Endometrial microvascular endothelial cells (primary cell): Measurements from ENCODE around the gene RUVBL2. TPM values are rescaled to one million over a fixed set of nuclear protein-coding genes. Genes with fewer than 3 reads are reported as not detected.
"Not testable (repeated sequence)": the region's sequence is repeated elsewhere in the genome, so short reads cannot be mapped to it uniquely, and the experiment has no call there.

Source experiments
- in situ Hi-C: cut with HindIII; loops from 2 replicates; pipeline ENCODE4 v1.10.0; 2017; ENCODE audit warnings: low sequenced_read_pairs, low pct_unique_long_range_greater_than_20kb; ENCODE audit errors: inconsistent ontology term
- total RNA-seq: library from RNA; depleted of rRNA; stranded (reverse); fragments of >200 nt; gene quantifications from one replicate; pipeline ENCODE4 v1.2.3, GENCODE V29; 2015; ENCODE audit errors: inconsistent ontology term

The RUVBL2 gene
- total RNA-seq, 1 donor from 2014 or later, result 267 TPM

- in situ Hi-C loops, result no loop called here
Measured at GRCh38 chr19:49011194-49011593, 17.5 kb downstream of the RUVBL2 start.

- in situ Hi-C loops, result no loop called here
Measured at GRCh38 chr19:49014123-49014869, 20.6 kb downstream of the RUVBL2 start.

DNA sequence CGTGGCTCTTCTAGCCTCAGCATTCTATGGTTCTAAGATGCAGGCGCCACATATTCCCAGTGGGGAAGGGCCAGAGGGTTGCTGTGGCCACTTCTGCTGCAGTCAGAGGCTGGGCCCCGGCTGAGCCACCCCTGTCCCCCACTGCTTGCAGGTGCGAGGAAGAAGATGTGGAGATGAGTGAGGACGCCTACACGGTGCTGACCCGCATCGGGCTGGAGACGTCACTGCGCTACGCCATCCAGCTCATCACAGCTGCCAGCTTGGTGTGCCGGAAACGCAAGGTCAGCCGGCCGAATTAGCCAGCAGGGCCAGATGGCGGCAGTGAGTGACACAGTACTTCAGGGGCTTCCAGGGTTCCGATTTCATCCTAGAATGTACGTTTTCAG, 21.2 kb downstream of the RUVBL2 start:
- in situ Hi-C loops, result no loop called here

DNA sequence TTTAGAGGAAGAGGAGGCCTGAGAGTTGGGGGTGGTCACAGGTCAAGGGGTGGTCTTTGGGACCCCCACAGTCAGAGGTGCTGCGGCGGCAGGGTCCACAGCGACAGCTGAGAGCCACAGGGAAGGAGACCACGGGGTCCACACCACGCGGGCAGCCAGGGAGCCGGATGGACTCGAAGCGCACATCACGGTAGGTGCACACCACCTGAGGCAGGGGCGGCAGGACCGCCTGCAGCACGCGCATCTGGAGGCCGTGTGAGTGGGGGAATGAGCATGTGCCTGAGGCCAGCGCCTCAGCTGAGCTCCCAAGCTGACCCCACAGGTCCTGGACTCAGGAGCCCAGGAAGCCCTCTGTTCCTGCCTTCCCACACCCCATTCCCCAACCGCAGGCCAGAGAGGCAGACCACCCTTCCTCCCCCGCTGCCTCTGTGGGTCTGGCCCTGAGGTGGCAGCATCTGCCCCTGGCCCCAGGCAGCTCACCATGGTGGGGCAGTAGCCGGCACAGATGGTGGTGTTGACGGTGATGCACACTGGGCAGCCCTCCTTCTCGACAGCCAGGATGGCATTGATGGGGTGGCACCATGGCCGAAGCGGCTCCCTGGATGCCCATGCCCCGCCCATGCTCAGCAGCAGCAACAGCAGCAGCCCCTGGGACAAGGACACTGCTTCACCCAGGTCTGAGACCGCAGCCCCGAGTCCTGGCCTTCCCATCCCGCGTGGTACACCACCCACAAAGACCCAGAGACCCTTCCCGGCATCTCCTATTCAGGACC, 22.6 kb downstream of the RUVBL2 start:
- in situ Hi-C loops, result no loop called here

DNA sequence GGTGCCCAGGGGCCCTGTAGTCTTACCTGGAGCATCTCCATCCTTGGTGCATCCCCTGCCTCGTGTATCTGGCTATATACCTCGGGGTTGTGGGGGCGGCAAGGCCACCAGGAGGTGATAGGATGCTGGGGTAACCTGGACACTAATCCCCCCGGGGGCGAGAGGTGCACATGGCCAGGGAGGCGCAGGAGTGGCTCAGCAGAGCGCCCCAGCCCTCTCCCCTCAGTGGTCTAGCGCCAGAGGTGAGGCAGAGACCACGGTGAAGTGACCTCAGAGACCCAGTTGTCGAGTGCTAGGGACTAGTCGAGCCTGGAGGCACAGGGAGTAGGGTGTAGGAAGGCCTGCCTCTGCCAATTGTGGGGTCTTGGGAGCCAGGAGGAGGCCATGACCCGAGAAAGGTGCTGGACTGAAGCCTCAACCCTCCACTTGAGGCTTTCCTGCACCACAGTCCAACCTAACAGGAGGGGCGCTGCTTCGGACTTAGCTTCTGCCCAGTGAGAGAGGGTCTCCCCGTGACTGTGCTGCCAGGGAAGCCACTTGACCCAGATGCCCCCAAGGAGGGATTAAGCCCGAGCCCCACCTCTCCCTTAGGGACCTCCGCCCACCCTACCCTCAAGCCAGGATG, 23.5 kb downstream of the RUVBL2 start, which contains the start of gene LHB:
TSS of gene LHB (minus strand) at position 51 of the 625 bp plus-strand sequence. CDS start at position 41, 10 bp downstream.
- in situ Hi-C loops, result no loop called here

DNA sequence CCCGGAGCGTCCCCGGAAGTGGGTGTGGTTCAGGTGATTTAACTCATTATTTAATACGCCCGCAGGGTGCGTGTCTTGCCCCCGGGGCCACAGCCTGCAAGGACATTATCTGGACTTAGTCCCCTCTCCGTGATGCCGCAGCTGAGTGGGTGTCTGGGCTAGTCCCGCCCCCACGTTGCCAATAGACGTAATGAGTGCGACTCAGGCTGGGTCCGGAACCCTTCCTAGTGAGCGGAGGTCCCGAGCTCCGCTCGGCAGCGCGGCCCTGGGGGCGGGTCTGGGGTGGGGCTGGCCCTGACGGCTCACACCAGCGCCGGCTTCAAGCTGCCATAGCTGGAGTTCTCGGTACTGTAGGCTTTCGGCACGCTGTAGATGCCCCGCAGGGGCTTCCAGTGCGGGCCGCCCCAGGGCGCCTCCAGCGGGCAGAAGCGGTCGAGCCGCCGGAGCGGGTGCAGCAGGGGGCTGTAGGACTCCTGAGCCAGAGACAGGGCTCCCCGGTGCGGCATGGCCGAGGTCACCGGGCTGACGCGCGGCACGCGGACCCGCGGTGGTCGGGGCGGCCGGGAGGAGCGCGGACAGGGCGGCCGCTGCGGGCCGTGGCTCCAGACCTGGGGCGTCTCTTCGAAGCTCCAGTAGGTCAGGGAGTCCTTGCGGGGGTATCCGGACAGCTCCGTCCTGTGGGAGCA, 24.1 kb downstream of the RUVBL2 start:
- in situ Hi-C loops, result no loop called here

DNA sequence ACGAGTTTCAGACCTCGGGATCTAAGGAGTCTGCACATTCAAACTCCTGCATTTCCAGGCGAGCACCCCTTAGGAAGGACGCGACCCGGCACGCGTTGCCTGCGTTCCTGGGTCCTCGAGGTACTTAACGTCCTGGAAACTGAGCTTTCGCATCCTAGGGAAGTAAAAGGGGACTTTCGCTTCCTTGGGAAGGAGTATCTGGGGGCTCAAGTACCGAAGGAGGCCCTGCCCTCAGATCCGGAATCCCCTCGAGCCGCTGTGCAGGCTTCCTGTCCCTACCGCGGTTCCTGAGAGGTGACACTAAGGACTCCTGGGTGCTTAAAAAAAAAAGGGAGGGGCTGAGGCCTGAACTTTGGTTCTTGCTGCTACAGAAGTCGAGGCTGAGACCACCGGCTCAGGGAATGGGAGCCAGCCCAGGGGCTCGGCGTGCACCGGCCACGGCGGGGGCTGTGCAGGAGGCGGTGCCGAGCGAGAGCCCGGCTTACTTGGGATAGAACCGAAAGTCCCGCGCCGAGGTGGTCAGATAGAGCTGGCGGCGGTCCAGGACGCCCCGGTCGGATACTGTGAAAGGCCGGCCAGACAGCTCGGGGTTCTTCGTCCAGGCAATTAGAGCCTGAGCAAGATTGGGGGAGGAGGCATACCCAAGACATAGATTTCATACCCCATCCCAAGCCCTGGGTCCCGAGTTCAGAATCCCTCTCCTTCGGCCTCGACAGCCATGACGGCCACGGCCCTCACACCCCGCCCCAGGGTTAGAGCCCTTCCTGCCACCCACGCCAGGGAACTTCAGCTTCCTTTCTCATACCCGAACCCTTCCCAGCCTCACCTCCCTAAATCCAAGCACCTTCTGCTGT, 24.9 kb downstream of the RUVBL2 start:
- in situ Hi-C loops, result not testable (repeated sequence)

GRCh38 chr19:49019242-49019932, 25.7 kb downstream of the RUVBL2 start:
- in situ Hi-C loops, result no loop called here

DNA sequence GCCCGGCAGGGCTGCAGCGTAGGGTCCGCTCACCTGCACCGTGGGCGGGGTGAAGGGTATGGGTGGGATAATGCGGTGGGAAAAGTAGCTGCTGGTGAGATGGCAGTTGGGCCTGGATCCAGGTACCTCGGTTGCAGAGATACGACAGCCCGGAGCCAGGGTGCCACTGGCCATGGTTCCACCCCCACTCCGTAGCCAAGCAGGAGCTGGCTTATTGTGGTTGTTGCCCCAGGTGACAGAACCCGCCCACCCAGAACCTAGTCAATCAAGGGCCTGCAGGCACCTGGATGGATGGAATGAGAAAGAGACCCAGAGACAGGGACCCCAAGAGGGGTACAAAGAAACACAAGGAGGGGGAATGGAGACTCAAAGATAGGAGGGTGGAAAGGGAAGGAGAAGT, 26.7 kb downstream of the RUVBL2 start:
- in situ Hi-C loops, result no loop called here

- in situ Hi-C loops, result no loop called here
Measured at GRCh38 chr19:49020931-49021895, 27.5 kb downstream of the RUVBL2 start.

DNA sequence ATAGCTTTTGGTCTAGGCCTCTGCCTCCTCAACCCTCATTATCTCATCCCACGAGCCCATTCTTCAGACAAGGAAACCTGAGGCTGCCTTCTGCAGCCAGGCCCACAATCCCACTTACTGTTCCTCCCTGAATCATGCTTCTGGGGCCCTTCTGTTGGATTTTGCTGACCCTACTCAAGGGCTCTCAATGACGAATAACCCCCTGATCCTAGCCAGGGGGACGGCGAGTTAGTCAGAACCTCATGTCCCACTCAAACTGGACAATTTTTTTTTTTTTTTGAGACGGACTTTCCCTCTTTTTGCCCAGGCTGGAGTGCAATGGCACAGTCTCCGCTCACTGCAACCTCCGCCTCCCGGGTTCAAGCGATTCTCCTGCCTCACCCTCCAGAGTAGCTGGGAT, 28.4 kb downstream of the RUVBL2 start:
- in situ Hi-C loops, result no loop called here

DNA sequence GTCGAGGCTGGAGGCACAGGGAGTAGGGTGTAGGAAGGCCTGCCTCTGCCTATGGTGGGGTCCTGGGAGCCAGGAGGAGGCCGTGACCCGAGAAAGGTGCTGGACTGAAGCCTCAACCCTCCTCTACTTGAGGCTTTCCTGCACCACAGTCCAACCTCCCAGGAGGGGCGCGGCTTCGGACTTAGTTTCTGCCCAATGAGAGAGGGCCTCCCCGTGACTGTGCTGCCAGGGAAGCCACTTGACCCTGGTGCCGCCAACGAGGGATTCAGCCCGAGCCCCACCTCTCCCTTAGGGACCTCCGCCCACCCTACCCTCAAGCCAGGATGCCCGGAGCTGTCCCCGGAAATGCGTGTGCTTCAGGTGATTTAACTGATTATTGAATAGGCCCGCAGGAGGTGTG, 30.5 kb downstream of the RUVBL2 start, which contains the start of gene CGB3:
TSS of gene CGB3 (minus strand) at position 101 of the 400 bp plus-strand sequence. CDS start 362 bp downstream, outside the sequence.
- in situ Hi-C loops, result not testable (repeated sequence)

DNA sequence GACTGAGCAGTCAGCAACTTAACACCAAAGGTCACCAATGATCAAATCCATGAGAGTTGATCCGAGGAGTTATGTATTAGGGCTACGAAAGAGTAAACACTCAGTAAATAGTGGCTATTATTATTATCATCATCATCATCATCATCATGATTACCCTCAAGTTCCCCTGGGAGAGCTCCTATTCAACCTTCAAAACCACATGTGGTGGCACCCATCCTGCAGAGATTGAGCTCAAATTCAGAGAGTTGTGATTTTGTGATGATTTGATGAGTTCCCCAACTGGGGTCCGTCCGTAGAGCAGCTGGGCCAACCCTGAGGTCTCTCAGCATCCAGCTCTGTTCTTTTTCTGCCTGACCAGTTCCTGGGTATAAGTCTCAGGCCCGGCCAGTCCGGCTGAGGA, 31.4 kb downstream of the RUVBL2 start:
- in situ Hi-C loops, result not testable (repeated sequence)

- in situ Hi-C loops, result not testable (repeated sequence)
Measured at GRCh38 chr19:49025599-49025998, 31.9 kb downstream of the RUVBL2 start.

GRCh38 chr19:49028686-49029085, 35.0 kb downstream of the RUVBL2 start:
- in situ Hi-C loops, result not testable (repeated sequence)

GRCh38 chr19:49029749-49030148, 36.1 kb downstream of the RUVBL2 start:
- in situ Hi-C loops, result not testable (repeated sequence)

- in situ Hi-C loops, result not testable (repeated sequence)
Measured at GRCh38 chr19:49030323-49030722, 36.6 kb downstream of the RUVBL2 start.
